NCI-H1105 treated with DMSO at 0.1 percent for 48 hours (cell line): ENCODE measurements around the gene UBN2.

Source experiments
- DNase-seq: peaks from one replicate; lab custom pipeline; 2025; lab: John Stamatoyannopoulos, UW

UBN2 gene

DNA sequence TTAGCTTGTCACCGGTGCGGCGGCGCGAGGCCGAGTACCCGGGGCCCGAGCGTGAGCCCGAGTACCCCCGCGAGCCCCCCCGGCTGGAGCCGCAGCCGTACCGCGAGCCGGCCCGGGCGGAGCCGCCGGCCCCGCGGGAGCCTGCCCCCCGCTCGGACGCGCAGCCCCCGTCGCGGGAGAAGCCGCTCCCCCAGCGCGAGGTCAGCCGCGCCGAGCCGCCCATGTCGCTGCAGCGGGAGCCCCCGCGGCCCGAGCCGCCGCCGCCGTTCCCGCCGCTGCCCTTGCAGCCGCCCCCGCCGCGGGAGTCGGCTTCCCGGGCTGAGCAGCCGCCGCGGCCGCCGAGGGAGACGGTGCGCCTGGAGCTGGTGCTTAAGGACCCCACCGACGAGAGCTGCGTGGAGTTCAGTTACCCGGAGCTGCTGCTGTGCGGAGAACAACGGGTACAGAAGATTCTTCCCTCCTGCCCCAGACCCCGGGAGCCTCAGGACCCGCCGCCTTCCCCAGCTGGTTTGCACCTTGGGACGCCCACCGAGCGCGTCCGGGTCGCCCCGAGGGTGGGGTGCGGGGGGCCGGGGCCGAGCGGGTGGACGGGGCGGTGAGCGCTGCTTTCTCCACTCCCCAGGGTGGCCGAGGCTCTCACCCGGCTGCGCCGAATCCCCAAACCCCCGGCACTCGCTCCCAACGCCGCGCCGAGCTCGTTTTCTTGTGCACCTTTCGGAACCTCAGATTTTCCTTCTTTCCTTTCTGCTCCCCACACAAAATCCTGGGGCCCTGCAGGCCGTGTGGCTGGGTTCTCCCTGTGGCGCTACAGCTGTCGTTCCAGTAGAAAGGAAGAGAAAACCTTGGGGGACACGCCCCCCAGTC lies 708 bp downstream of the UBN2 start:
- DNase-seq = peak; percentile 48

GRCh38 chr7:139232377-139232717 lies 1.3 kb downstream of the UBN2 start:
- DNase-seq = no peak

- no peak for DNase-seq
Observed at GRCh38 chr7:139232904-139233303, 1.9 kb downstream of the UBN2 start.

DNA sequence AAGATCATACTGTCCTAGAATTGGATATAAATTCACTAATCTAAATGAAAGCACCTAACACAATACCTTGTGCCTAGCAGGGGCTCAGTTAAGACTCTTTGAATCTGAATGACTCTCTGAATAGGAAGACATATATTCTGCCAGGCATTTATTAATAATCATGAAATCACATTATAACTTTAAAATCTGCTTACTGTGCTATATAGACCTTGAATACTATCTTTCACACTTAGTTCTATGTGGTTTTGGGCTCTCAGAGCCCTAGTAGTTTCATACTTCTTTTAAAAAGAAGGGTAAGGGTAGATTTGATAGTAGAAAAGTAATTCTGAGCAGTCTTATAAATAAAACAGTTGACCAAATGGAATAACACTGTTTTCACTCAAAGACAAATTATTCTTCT lies 10.2 kb downstream of the UBN2 start:
- DNase-seq = no peak

- no peak for DNase-seq
Observed at GRCh38 chr7:139242741-139243281, 11.8 kb downstream of the UBN2 start.

DNA sequence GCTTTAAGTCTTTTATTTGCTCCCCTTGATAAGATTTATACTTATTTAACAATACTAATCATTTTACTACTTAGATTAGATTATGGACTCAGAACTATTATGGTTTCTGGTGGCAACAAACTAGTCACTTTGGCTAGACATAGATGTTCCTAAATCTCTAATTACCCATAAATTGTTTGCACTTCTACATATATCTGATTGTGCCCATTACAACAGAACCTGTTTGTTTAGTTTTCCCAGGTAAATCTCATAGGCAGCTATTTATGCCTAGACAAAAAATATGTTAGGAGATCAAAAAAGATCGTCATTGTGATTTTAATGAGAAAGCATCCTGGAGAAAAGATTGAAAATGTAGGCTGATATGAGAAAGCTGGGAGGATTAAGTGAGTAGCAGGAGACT lies 14.4 kb downstream of the UBN2 start:
- DNase-seq = no peak

GRCh38 chr7:139246494-139246893 lies 15.5 kb downstream of the UBN2 start:
- no peak for DNase-seq

GRCh38 chr7:139246905-139247304 lies 15.9 kb downstream of the UBN2 start:
- no peak for DNase-seq

DNA sequence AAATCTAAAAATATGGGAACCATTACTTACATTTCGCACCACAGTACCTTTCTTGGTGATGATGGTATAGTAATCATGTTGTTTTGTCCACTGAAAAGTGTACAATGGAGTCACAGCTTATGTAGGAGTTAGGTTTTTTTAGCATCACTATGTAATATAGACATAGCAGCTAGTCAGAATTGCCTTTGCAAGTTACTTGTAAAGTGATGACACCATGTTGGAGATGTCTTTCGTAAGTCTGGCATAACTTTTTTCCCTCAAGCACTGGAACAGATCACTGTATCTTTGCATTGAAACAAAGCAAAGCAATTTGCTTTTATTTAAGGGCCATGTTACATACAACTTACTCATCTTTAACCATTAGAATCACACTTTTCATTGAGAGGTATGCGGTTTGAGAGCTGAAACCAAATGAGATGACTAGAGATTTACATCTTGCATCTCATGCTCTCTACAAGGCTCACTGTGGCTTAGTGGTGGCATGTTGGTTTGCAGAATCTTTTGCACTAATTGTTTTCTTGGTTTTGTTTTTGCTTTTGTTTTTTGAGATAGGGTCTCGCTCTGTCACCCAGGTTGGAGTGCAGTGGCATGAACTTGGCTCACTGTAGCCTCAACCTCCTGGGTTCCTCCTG lies 18.3 kb downstream of the UBN2 start:
- DNase-seq = no peak

- DNase-seq = no peak
Observed at GRCh38 chr7:139252451-139252850, 21.4 kb downstream of the UBN2 start.

DNA sequence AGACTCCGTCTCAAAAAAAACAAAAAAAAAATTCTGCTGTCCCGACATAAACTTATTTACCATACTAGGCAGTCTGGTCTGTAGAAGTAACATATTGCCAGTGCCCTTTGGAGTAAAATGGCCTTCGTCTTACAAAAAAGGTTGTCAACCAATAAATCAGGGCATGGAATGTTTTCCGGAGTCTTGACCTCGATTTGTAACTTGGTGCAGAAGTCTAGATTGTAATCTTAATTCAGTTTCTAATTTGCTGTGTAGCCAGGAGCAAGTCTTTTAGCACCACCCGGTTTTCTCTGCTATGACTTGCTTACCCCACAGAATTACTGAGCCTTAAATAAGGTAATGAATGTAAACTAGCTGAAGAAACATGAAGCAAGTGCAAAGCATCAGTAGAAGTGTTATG lies 23.2 kb downstream of the UBN2 start:
- DNase-seq = no peak

DNA sequence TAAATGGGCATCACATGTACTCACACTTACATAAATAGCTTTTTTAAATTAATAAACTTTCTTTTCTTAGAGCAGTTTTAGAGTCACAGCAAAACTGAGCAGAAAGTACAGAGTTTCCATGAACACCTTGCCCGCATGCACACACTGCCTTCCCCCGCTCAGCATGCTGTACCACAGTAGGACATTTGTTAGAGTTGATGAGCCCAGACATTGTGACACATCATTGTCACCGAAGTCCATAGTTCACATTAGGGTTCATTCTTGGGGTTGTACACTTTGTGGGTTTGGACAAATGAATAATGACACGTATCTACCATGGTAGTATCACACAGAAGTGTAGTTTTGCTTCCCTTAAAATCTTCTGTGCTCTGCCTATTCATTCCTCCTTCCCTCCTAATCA lies 23.7 kb downstream of the UBN2 start:
- DNase-seq = no peak

DNA sequence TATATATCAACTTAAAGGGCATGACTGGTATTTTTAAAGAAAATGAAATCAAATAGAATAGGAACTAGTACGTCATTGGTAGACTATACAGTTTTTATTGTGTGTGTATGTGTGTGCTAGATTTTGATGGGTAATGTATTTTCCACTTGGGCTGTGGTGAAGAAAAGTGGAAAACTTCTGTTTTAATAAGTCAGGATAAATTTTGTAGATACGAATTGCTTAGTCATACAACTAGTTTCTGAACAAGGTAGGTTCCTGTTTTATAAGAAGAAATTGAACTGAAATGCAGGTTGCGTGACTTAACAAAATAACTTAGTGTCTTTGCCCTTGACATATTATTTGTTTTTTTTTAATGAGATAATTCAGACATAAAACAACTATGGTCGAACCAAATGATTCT lies 24.3 kb downstream of the UBN2 start:
- DNase-seq = no peak

DNA sequence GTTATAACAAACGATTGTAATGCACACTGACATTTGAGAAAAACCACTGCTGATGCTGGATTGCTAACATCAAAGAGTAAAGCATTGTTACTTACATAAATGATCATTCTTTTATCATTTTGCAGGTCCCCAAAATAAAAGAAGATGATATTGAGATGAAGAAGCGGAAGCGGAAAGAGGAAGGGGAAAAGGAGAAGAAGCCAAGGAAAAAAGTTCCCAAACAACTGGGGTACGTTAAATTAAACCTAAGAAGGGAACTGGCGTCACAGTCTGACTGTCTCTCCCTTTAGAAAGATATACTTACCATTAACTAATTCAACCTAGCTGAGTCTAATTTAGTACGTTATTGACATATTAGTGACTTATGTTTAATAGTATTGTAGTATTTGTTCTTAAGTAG lies 28.1 kb downstream of the UBN2 start:
- DNase-seq = no peak

- DNase-seq = no peak
Observed at GRCh38 chr7:139264220-139264619, 33.2 kb downstream of the UBN2 start.

- no peak for DNase-seq
Observed at GRCh38 chr7:139265673-139266072, 34.6 kb downstream of the UBN2 start.

DNA sequence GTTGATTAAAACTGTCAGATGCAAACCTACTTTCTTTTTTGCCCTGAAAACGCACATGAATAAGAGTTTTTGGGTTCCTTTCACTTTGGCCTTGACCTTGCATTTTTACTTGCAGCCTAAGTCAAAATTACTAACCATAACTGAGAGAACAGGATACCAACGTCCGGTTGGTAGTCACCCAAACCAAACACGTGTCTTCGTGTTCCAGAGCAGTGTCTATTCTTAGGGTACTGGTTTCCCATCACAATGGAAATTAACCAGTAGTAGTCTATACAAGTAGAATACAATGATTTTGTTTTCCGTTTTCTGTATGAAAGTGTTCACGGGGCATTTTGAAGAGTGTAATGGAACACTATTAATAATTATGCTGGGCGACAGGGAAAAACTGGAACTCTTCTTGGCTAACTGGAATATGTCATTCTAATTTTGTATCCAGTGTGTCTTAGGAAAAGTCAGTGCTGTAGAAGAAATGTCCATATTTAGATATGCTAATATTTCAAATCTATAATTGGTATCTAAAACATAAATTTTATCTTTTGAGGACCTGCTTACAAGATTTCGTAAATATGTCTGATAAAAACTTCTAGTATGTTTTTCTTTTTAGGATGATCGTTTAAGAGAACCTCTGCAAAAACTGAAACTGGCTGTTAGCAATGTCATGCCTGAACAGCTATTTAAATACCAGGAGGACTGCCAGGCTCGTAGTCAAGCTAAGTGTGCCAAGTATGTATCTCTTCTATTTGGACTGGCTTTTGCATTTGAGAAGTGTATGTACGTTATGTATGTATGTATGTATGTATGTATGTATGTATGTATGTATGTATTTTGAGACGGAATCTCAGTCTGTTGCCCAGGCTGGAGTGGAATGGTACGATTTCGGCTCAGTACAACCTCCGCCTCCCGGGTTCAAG lies 40.9 kb downstream of the UBN2 start:
- DNase-seq = no peak

DNA sequence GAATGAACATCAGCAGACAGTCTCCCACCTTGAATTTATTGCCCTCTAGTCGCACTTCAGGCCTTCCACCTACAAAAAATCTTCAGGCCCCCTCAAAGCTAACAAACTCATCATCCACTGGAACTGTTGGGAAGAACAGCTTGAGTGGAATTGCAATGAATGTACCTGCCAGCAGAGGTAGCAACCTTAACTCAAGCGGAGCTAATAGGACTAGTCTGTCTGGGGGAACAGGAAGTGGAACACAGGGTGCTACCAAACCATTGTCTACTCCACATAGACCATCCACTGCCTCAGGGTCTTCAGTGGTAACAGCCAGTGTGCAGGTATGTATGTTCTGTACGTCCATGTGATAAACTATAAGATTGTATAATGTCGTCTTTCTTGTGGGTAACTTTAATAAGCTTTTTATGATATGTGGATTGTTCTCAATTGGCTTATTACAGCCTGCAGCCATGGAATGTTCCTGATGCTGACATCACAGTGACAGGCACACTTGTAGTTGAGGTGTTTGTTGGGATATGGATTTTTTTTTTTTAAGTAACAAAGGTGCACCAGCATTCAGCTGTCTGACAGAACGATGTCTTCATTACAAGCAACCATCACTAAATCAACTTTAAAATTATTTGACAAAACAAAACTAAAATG lies 53.3 kb downstream of the UBN2 start:
- no peak for DNase-seq

- no peak for DNase-seq
Observed at GRCh38 chr7:139286144-139286543, 55.1 kb downstream of the UBN2 start.

GRCh38 chr7:139292821-139293220 lies 61.8 kb downstream of the UBN2 start:
- no peak for DNase-seq

DNA sequence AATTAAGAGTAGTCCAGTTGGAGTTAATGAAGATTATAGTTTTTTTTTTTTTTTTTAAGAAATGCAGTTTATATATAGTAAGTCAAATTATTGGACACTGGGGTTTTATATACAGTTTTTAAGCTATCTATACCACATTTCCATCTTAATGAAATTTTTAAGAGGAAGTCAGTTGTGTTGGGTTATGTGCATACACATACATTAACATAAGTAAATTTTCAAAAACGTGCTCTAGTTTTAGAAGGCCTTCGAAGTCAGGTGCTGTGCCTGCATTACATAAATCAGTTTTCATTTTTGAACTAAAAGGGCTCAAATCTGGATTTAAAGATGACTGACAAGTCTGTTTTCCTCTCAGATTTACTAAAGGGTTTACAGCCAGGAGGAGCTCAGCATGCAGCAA lies 62.5 kb downstream of the UBN2 start:
- no peak for DNase-seq

DNA sequence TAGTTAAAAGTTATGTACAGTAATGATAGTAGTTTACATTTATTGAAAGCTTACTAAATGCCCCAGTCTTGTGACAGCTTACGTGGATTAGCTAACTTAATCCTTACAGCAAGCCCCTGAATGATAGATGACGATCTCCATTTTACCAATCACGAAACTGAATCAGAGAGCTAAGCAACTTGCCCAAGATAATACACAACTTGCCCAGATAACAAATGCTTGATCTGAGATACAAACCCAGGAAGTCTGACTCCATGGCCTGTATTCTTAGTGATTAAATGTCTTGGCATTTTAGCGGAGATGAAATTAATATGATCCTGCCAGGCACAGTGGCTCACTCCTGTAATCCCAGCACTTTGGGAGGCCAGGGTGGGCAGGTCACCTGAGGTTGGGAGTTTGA lies 63.2 kb downstream of the UBN2 start:
- no peak for DNase-seq
